22Rv1 (cell line): Measurements from ENCODE around the gene RAB26.
"Not testable (repeated sequence)": the region's sequence is repeated elsewhere in the genome, so short reads cannot be mapped to it uniquely, and the experiment has no call there.

Experiments
- ZFX ChIP-seq: fragments of 450-650 bp; IDR thresholded peaks from 2 replicates; pipeline ENCODE4 v1.6.1; 2017; ENCODE audit warnings: antibody characterized with exemption, borderline replicate concordance
- TF ChIP-seq, protein P1 (sequence below): fragments of 450-650 bp; IDR thresholded peaks from 2 replicates; pipeline ENCODE4 v1.5.1; 2017; ENCODE audit warnings: mild to moderate bottlenecking

DNA sequence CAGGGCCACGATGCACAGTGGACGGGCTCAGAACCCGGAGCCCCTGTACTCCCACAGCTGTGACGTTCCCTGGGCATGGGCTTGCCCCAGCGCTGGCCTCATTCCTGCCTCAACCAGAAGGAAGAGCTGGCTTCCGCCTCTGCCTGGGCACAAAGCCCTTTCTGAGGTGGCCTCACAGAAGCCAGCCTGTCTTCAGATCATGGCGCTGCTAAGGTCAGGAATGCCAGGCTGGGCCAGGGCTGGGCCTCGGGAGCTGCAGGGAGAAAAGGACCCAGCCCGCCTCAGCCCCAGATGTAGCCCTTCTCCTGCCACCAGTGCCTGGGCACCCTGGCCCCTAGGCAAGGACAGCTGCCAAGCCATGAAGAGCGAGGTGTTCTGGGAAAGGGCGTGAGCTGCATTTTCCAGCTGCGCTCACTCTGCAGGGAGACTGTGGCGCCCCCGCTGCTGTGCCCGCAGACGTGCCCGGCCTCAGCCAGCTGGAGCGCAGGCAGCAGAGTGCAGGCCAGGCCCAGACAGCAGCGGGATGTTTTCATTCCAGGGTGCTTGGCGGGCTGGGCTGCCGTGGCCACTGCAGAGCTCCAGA, 22.2 kb upstream of the RAB26 start:
- TF ChIP-seq, protein P1, sequence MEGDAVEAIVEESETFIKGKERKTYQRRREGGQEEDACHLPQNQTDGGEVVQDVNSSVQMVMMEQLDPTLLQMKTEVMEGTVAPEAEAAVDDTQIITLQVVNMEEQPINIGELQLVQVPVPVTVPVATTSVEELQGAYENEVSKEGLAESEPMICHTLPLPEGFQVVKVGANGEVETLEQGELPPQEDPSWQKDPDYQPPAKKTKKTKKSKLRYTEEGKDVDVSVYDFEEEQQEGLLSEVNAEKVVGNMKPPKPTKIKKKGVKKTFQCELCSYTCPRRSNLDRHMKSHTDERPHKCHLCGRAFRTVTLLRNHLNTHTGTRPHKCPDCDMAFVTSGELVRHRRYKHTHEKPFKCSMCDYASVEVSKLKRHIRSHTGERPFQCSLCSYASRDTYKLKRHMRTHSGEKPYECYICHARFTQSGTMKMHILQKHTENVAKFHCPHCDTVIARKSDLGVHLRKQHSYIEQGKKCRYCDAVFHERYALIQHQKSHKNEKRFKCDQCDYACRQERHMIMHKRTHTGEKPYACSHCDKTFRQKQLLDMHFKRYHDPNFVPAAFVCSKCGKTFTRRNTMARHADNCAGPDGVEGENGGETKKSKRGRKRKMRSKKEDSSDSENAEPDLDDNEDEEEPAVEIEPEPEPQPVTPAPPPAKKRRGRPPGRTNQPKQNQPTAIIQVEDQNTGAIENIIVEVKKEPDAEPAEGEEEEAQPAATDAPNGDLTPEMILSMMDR, result not testable (repeated sequence)
- not testable (repeated sequence) for TF ChIP-seq ZFX
